DMS79 treated with DMSO at 0.1 percent for 48 hours (cell line): ENCODE results near the gene NDUFS5.
"Not testable (repeated sequence)": the region's sequence is repeated elsewhere in the genome, so short reads cannot be mapped to it uniquely, and the experiment has no call there.

Source experiments
- DNase-seq: peaks from one replicate; lab custom pipeline; 2025; lab: John Stamatoyannopoulos, UW

Gene NDUFS5

DNA sequence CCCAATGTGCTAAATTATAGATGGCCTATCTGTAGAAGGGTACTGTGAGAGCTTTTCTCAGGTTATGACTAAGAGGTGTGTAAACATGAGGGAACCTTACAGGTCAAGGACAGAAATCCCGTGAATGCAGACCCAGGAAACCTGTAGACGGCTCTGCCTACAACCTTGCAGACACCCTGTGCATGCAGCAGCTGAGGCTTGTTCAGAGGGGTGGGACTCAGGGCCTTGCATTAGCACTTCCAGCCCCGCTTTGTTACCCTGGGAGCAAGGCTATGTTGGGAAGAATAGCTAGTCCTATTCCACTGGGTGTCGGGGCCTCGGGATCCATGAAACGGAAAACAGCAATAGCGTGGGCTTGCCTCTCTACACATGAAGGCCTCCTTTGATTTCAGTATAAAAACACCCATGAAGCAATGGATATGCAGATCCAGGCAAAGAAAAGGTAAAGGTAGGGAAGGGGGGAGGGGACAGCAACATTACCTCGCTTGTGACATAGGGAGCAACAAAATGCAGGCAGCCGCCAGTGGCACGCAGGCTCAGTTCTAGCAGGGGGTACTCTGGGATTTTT is 9.5 kb upstream of the NDUFS5 start:
- no peak for DNase-seq

DNA sequence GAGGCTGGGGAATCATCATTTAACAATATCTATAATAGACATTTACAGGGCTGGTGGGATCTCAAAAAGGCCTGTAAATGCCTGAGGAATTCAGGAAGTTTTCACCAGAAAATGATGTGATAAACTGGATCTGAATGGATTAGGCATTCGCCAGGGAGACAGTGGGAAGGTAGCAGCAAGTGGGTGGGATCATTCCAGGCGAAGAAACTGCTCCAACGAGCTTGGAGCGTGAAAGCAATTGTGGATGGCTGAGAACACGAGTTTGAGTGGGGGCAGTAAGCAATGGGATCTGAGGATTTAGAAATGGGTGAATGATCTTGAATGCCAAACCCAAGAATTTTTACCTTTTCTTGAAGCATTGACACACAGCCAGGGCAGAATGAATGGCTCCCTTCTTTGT is 8.9 kb upstream of the NDUFS5 start:
- no peak for DNase-seq

DNA sequence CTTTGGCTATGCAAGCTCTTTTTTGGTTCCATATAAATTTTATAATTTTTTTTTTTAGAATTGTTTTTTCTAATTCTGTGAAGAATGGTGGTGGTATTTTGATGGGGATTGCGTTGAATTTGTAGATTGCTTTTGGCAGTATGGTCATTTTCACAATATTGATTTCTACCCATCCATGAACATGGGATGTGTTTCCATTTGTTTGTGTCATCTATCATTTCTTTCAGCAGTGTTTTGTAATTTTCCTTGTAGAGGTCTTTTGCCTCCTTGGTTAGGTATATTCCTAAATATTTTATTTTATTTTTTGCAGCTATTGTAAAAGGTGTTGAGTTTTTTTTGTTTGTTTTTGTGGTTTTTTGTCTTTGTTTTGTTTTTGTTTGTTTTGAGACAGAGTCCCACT is 5.7 kb upstream of the NDUFS5 start:
- not testable (repeated sequence) for DNase-seq

DNA sequence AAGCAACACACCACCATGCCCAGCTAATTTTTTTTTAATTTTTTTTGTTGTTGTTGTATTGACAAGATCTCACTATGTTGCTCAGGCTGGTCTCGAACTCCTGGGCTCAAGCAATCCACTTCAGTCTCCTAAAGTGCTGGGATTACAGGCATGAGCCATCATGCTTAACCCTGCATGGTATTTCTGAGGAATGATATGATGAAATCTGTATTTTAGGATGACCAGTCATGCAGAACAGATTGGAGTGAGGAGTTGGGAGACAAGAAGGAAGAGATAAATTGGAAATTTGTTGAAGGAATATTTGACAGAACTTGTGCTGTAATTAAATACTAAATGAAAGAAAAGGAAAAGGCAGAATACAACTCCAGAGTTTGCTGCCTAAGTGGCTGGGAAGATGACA is 4.7 kb upstream of the NDUFS5 start:
- no peak for DNase-seq

DNA sequence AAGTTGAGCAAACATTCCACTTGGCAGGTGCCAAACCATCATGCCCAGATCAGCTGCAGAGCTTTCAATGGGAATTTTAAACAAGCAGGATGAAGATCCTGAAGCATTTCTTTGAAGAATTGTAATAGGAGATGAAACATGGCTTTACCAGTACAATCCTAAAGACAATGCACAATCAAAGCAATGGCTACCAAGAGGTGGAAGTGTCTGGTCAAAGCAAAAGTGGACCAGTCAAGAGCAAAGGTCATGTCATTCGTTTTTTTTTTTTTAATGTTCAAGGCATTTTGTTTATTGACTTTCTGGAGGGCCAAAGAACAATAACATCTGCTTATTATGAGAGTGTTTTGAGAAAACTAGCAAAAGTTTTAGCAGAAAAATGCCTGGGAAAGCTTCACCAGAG is 3.0 kb upstream of the NDUFS5 start:
- DNase-seq, result no peak

DNA sequence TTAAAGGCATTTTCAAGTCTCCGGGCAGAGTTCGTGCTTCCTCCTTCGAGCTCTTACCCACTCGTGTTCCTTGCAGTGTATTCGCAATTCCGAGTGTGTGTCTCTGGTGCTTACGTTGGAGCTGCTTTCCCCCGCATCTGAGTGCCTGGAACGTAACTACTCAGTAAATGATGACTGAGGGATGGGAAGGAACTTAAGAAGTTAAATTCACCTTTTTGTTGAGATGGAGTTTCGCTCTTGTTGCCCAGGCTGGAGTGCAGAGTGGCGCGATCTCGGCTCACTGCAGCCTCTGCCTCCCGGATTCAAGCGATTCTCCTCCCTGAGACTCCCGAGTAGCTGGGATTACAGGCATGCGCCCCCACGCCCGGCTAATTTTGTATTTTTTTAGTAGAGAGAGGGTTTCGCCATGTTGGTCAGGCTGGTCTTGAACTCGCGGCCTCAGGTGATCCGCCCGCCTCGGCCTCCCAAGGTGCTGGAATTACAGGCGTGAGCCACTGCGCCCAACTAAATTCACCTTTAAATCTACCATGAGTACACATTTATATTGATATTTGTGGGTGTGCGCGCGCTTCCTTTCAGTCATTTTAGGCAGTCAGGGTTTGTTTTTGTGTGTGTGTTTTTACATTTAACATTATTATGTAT is 837 bp downstream of the NDUFS5 start:
- no peak for DNase-seq

DNA sequence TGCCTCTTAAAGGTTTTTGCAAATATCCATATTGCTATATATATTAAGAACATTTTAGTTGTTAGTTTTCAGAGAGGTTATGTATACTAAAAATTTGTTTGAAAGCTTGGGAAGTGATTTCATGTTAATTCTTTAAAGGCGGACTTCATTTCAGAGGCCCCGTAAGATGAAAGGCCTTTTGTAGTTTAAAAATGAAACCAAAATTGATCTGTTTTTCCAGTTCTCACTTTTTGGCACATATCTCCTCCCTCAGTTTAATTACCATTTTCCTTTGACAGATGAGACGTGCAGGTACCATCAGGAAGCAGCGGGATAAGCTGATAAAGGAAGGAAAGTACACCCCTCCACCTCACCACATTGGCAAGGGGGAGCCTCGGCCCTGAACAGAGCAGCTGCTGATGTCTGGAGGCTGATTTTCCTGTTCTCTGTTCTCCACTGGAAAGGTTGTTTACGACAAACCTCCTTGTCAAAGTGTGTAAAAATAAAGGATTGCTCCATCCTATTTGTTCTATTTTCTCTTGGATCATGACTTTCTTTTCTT is 8.0 kb downstream of the NDUFS5 start:
- no peak for DNase-seq

DNA sequence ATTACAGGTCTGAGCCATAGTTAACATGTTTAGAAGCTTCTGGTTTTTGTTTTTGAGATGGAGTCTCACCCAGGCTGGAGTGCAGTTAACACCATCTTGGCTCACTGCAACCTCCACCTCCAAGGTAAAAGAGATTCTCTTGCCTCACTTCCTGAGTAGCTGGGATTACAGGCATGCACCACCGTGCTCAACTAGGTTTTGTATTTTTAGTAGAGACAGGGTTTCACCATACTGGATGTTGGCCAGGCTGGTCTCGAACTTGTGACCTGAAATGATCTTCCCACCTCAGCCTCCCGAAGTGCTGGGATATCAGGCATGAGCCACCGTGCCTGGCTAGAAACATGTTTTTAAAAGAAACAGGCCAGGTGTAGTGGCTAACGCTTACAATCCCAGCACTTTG is 10.5 kb downstream of the NDUFS5 start:
- no peak for DNase-seq

DNA sequence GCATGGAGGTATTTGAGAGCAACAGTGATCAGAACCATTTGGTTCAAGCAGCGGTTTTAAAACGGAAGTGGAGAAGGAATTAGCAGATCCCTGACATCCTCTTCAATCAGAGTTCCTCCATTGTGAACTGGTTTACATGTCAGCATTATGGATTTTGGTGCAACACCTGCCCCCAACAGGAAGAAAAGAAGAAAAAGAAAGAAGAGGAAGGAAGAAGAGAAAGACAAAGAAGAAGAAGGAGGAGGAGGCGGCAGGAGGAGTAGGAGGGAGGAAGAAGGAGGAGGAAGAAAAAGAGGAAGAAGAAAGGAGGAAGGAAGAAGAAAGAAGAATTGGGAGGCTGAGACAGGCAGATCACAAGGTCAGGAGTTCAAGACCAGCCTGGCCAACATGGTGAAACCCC is 17.4 kb downstream of the NDUFS5 start:
- DNase-seq, result no peak

DNA sequence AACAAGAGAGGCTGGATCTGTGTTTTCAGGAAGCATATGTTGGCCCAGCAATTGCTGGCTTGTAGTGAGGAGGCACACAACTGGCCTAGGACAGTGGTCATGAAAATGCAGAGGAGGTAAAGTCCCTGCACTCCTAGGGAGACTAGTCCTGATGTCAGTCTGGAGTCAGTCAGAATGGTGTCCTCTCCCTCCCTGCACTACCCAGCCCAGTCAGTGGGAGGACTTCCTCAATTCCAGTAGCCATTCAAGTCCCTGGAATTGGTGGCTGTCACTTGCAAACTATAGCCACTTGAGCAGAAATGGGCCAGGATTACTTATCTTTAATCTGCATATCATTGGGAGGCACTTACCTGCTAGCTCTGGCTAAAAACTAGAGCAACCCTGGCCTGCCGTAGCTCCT is 18.6 kb downstream of the NDUFS5 start:
- DNase-seq, result no peak

DNA sequence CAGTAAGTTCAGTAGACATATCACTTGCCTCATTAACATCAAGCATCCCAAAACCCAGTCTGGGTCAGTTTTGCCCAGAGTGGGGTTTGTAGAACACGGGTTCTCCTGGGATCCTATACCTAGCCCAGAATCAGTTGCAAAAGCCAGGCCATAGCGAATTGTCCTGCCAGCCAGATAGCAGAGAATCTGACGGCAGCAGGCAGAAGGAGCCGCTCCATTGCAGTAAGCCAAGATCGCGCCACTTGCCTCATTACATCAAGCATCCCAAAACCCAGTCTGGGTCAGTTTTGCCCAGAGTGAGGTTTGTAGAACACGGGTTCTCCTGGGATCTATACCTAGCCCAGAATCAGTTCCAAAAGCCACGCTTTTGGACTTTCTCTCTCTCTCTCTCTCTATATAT is 19.1 kb downstream of the NDUFS5 start:
- no peak for DNase-seq

DNA sequence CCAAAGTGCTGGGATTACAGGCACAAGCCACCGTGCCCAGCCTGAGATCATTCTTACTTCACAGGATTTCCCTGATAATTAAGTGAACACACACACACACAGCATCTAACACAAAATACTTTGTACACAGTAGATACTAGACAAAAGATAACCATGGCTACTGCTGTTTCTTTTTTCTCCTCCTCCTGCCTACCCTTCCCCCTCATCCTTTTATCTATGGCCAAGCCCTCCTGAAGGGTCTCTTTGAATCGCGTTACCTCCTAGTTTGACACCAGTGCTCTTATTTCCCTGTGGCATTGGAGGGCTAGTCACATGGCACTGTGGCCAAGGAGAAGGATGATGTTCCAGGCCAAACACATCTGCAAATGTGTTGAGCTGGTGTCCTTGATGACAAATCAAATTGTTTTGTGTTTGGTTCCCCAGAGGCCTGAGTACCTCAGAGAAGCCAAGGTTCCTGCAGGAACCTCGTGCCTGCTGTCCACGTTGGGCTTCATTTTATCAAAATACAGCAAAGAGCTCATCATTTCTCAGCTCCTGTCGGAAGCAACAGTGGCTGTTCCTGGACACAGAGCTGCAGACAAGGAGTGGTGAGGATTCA is 20.6 kb downstream of the NDUFS5 start:
- no peak for DNase-seq

DNA sequence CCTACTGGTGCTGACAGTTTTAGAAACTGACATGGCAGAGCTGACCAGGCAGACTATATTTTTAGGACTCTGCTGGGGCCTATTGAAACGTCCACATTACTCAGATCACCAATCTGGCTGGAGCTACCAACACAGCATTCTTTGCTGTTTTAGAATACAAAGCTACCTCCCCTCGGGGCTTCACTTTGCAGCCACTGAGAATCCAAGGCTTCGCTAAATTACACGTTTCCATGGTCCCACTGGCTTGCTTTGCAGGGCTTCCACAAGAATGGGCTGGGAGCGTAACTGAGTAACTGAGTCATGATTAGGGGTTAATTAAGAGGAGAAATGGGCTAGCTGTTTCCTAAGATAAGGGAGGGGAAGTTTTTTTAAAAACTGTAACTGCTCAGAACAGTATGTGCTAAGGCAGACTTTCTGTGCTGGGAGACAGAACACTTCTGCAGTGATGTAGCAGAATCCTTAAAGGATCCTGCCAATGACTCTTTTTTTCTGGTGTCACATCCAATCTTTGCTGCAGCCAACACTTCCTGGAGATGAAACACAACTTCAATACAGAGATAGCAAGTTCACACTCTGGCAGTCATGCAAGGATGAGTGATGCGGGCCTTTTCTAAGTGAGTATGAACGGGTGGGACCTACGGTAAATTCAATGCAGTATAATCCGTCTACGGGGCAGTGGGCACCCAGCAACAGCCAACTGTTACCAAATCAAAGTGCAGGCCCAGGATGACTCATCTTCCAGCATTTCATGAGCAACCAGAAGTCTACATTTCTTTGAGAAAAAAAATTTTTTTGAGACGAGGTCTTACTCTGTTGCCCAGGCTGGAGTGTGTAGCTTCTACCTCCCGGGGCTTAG is 21.5 kb downstream of the NDUFS5 start:
- DNase-seq, result no peak

DNA sequence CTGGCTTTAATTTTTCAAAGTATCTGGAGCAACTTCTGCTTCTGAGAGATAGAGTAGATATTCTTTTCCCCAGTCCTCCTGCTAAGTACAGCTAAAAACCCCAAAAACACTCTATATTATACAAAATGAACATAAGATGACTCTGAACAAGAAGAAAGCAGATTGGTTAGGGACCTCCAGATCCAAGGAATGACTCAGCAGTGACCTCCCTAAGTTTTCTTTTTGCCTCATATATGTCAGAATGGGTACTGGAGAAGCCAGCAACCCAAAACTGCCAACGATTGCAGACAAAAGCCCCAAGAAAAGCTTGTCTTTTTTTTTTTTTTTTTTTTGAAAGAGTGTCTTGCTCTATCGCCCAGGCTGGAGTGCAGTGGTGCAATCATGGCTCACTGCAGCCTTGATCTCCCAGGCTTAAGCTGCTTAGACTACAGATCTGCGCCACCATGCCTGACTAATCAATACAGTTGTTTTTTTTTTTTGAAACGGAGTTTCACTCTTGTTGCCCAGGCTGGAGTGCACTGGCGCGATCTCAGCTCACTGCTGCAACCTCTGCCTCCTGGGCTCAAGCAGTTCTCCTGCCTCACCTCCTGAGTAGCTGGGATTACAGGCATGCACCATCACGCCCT is 22.7 kb downstream of the NDUFS5 start:
- no peak for DNase-seq

DNA sequence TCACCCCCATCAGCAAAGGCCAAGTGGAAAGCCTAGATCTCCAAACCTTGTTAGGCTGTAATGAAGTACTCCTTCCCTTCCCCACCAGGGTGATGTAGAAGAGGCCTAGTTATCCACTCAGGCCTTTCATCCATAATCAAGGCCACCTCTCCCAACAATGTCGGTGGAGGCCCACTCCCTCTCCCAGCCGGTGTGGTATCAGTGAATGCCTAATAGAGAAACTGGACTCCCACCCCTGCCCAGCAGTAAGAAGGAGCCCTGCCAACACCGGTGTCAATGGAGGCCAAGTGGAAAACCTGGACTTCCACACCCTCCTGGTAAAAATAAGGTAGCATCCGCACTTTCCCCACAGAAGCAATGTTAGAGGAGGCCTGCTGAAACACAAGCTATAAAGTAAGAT is 23.9 kb downstream of the NDUFS5 start:
- no peak for DNase-seq

DNA sequence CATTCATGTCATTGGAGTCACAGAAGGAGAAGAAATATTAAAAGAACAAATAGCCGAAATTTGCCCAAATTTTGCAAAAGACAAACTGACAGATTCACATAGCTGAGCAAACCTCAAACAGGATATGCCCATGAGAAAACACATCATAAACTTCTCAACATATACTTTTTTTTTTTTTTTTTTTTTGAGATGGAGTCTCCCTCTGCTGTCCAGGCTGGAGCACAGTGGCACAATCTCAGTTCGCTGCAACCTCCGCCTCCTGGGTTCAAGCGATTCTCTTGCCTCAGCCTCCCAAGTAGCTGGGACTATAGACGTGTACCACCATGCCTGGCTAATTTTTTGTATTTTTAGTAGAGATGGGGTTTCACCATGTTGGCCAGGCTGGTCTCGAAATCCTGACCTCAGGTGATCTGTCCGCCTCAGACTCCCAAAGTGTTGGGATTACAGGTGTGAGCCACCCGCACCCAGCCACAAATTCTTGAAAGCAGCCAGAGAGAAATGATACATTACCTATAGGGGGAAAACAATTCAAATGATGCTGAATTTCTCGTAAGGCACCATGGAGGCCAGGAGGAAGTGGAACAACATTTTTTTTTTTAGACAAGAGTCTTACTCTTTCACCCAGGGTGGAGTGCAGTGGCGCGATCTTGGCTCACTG is 25.2 kb downstream of the NDUFS5 start:
- not testable (repeated sequence) for DNase-seq

DNA sequence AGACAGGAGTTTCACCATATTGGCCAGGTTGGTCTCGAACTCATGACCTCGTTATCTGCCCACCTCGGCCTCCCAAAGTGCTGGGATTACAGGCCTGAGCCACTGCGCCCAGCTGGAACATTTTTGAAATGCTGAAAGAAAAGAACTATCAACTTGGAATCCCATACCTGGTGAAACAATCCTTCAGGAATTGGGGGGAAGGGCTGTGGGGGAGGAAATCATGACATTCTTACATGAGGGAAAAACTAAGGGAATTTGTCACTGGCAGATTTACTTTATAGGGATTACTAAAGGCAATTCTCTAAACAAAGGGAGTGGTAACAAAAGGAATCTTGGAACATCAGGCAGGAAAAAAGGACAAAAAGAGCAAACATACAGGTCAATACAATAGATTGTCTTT is 25.8 kb downstream of the NDUFS5 start:
- no peak for DNase-seq

DNA sequence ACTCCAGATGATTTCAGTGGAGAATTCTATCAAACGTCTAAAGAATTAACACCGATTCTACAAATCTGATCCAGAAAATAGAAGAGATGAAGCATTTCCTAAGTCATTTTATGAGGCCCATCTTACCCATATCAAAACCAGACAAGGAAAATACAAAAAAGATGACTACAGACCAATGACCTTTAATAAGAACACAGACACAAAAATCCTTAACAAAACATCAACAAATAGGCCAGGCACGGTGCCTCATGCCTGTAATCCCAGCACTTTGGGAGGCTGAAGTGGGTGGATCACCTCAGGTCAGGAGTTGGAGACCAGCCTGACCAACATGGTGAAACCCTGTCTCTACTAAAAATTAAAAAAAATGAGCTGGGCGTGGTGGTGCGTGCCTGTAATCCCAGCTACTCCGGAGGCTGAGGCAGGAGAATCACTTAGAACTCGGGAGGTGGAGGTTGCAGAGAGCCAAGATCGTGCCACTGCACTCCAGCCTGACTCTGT is 29.1 kb downstream of the NDUFS5 start:
- not testable (repeated sequence) for DNase-seq

DNA sequence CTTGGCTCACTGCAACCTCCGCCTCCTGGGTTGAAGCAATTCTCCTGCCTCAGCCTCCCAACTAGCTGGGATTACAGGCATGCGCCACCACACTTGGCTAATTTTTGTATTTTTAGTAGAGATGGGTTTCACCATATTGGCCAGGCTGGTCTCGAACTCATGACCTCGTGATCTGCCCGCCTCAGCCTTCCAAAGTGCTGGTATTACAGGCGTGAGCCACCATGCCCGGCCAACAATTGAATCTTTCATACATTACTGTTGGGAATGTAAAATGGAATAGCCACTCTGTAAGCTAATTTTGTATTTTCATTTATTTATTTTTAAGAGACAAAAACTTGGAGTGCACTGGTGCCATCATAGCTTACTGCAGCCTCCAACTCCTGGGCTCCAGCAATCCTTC is 35.4 kb downstream of the NDUFS5 start:
- DNase-seq, result not testable (repeated sequence)

DNA sequence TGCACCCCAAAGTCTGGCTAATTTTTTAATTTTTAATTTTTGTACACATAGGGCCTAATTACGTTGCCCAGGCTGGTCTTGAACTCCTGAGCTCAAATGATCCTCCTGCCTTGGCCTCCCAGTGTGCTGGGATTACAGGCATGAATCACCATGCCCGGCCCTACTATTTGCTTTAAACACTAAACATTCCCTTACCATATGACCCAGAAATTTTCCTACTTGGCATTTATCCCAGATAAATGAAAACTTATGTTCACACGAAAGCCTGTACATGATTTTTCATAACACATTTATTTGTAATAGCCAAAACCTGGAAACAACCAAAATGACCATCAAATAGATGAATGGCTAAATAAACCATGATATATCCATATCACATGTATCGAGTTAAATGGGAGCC is 35.8 kb downstream of the NDUFS5 start:
- DNase-seq, result no peak

DNA sequence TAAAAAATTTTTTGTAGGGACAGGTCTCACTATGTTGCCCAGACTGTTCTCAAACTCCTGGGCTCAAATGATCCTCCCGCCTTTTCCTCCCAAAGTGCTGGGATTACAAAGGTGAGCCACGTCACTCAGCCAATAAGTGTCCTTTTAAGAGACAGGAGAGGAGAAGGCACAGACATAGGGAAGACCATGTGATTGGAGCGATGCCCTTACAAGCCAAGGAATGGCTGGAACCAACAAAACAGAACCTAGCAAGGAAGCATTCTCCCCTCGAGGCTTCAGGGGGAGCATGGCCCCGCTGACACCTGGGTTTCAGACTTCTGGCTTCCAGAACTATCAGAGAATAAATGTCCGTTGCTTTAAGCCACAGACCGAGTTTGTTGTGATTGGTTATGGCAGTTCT is 37.0 kb downstream of the NDUFS5 start:
- DNase-seq, result no peak

DNA sequence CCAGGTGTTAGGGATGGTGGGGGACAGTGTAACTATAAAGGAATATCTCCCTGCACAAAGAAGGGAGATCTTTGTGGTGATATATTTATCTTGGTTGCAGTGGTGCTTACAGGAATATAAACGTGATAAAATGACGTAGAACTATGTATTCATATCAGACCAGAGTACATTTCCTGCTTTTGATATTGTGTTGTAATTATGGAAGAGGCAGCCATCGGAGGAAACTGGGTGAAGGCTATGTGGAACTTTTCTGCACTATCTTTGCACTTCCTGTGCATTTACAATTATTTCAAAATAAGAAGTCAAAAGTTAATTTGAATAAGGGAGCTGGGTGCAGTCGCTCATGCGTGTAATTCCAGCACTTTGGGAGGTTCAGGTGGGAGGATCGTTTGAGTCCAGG is 37.6 kb downstream of the NDUFS5 start:
- no peak for DNase-seq
